Activated CD8-positive, alpha-beta T cell treated with anti-CD3 and anti-CD28 coated beads for 36 hours (primary cell): ENCODE results near the gene DMBT1. TPM values are rescaled to one million over a fixed set of nuclear protein-coding genes. Genes with fewer than 3 reads are reported as not detected.

Experiments used
- ATAC-seq: fragments of 200-7000 bp; cut with Tn5 transposase; one replicate; pipeline ENCODE4 v1.10.0; 2021; ENCODE audit warnings: mild to moderate bottlenecking, moderate library complexity
- CTCF ChIA-PET: fragments of 350-600 bp; sonication (Branson Sonifier 250); formaldehyde crosslinking; loops from one replicate; lab custom pipeline; 2021; ENCODE audit warnings: antibody characterized with exemption; lab: Charles Lee
- POLR2A ChIA-PET: fragments of 350-600 bp; sonication (Branson Sonifier 250); formaldehyde crosslinking; loops from one replicate; lab custom pipeline; 2021; ENCODE audit warnings: antibody characterized with exemption; lab: Charles Lee
- DNase-seq: peaks from one replicate; pipeline ENCODE4 v3.0.0-alpha.2; 2020
- H3K27ac Mint-ChIP-seq: one replicate; pipeline ENCODE4 v1.8.0; 2021; ENCODE audit warnings: mild to moderate bottlenecking, mixed read lengths
- H3K27me3 Mint-ChIP-seq: one replicate; pipeline ENCODE4 v1.8.0; 2021; ENCODE audit warnings: mixed read lengths
- H3K36me3 Mint-ChIP-seq: one replicate; pipeline ENCODE4 v1.8.0; 2021; ENCODE audit warnings: low read depth, mixed read lengths
- H3K4me1 Mint-ChIP-seq: one replicate; pipeline ENCODE4 v1.8.0; 2021; ENCODE audit warnings: low read depth, mixed read lengths
- H3K4me3 Mint-ChIP-seq: one replicate; pipeline ENCODE4 v1.8.0; 2021; ENCODE audit warnings: mild to moderate bottlenecking, moderate library complexity, mixed read lengths
- H3K9me3 Mint-ChIP-seq: one replicate; pipeline ENCODE4 v1.8.0; 2021; ENCODE audit warnings: mixed read lengths
- CTCF ChIP-seq: fragments of 200-600 bp; IDR thresholded peaks from one replicate; pipeline ENCODE4 v1.8.0; 2022; ENCODE audit warnings: antibody characterized with exemption, mild to moderate bottlenecking
- intact Hi-C: fragments of 100-400 bp; cut with micrococcal nuclease; formaldehyde crosslinking; loops from one replicate; pipeline ENCODE4 v1.10.0; 2022
- total RNA-seq, 2 experiments: library from RNA; stranded (reverse); gene quantifications; one replicate each; pipeline ENCODE4 v1.2.3, GENCODE V29; 2021

The DMBT1 gene
- total RNA-seq, 2 experiments from 2014 or later = not detected

- no peaks in the 10 kb centered on the region for H3K36me3 Mint-ChIP-seq
- no peak overlapping the region for H3K4me3 Mint-ChIP-seq
- intact Hi-C loops = no loop called here
- no peaks in the 10 kb centered on the region for H3K9me3 Mint-ChIP-seq
- no peak overlapping the region for H3K27ac Mint-ChIP-seq
- DNase-seq = no peak
- ATAC-seq = no peak
- no peak for TF ChIP-seq CTCF
- peaks cover 12% of the 10 kb centered on the region for H3K27me3 Mint-ChIP-seq
- ChIA-PET CTCF (no interaction called here), POLR2A (no interaction called here)
- H3K4me1 Mint-ChIP-seq = no peaks in the 10 kb centered on the region
These were observed 28.6 kb upstream of the DMBT1 start for GRCh38 chr10:122531939-122532338.

- DNase-seq (no peak), ATAC-seq (no peak)
- CTCF ChIA-PET = interaction anchor here (1.0 kb wide), 1 partner anchor 20 kb away, joined by 3 read pairs; no protein-coding TSS in a partner anchor
- Mint-ChIP-seq H3K4me3 (no peak overlapping the region), H3K9me3 (no peaks in the 10 kb centered on the region), H3K27me3 (peaks cover 12% of the 10 kb centered on the region), H3K4me1 (no peaks in the 10 kb centered on the region), H3K36me3 (no peaks in the 10 kb centered on the region), H3K27ac (no peak overlapping the region)
- intact Hi-C loops = no loop called here
- POLR2A ChIA-PET = no interaction called here
- no peak for TF ChIP-seq CTCF
These were observed 27.8 kb upstream of the DMBT1 start for GRCh38 chr10:122532601-122533296.

- ChIA-PET CTCF (interaction anchor here (3.0 kb wide), 1 partner anchor 28 kb away, joined by 9 read pairs; no protein-coding TSS in a partner anchor), POLR2A (no interaction called here)
- no peak overlapping the region for H3K27ac Mint-ChIP-seq
These were observed 23.0 kb upstream of the DMBT1 start for GRCh38 chr10:122537545-122537944.

GRCh38 chr10:122541541-122542002 lies 19.0 kb upstream of the DMBT1 start:
- H3K36me3 Mint-ChIP-seq = no peaks in the 10 kb centered on the region
- intact Hi-C loops = no loop called here
- TF ChIP-seq CTCF = no peak
- ChIA-PET CTCF (interaction anchor here (1.2 kb wide), 1 partner anchor 24 kb away, joined by 4 read pairs; no protein-coding TSS in a partner anchor), POLR2A (no interaction called here)
- ATAC-seq (peak; percentile 86), DNase-seq (peak; percentile 12)
- no peaks in the 10 kb centered on the region for H3K9me3 Mint-ChIP-seq
- no peak overlapping the region for H3K4me3 Mint-ChIP-seq
- H3K27ac Mint-ChIP-seq = no peak overlapping the region
- peaks cover 15% of the 10 kb centered on the region for H3K4me1 Mint-ChIP-seq
- H3K27me3 Mint-ChIP-seq = no peaks in the 10 kb centered on the region

More at GRCh38 chr10:122537545-122537944, 23.0 kb upstream of the DMBT1 start:
- DNase-seq (no peak), ATAC-seq (no peak)
- Mint-ChIP-seq H3K36me3 (no peaks in the 10 kb centered on the region), H3K27me3 (peaks cover 2% of the 10 kb centered on the region), H3K9me3 (no peaks in the 10 kb centered on the region), H3K4me3 (no peak overlapping the region), H3K4me1 (peaks cover 15% of the 10 kb centered on the region)
- no peak for TF ChIP-seq CTCF
- intact Hi-C loops = no loop called here
